ENCODE results near the gene INPP5D.

GRCh38 chr2:233145726-233146125, 85.6 kb downstream of the INPP5D start:
- TF ChIP-seq EZH2 (IDR thresholded peaks at IDR 0.05; ENCODE audit: borderline replicate concordance, low read depth, low read length, severe bottlenecking) (no peak), CTCF (IDR thresholded peaks at IDR 0.05; ENCODE audit: borderline replicate concordance, extremely low read depth, low read length, poor library complexity, severe bottlenecking) (no peak)
